Measurements from ENCODE around the gene PPOX.

DNA sequence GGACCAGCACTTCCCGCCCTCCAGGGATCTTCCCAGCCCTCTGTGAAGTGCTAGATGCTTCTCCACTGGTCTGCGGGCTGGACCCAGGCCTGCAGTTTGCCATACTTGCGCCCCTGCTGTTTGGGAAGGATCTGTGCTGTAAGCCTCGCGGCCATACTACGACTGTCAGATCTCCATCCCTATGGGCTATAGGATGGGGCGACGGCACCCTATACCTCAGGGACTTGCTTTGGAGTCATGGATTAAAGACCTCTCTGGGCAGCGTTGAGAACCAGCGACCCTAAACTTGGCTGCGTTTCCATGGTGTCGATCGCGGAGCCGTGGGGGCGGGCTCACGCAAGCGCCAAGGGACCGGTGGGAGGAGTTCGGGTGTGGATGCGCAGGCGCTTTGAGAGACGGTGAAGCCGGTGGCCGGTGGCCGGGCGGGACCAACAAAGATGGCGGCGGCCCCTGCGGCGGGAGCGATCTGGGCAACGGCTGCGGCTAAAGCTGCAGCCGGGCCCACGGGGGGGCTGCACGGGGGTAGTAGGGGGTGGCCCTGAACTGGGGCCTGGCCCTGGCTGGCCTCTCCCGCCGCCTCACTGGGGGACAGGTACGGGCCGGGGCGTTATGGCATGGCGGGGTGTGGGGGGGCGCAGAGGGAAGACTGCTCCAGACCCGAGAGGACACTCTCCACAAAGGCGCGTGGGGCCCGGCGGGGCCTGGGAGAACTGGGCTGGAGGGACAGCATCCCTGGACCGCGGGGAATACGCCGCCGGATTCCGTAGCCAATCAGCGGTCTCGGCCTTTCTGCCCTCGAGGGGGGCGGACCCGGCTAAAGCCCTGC, 6.9 kb upstream of the PPOX start, which contains the start of gene USP21:
- TF ChIP-seq, protein P1, sequence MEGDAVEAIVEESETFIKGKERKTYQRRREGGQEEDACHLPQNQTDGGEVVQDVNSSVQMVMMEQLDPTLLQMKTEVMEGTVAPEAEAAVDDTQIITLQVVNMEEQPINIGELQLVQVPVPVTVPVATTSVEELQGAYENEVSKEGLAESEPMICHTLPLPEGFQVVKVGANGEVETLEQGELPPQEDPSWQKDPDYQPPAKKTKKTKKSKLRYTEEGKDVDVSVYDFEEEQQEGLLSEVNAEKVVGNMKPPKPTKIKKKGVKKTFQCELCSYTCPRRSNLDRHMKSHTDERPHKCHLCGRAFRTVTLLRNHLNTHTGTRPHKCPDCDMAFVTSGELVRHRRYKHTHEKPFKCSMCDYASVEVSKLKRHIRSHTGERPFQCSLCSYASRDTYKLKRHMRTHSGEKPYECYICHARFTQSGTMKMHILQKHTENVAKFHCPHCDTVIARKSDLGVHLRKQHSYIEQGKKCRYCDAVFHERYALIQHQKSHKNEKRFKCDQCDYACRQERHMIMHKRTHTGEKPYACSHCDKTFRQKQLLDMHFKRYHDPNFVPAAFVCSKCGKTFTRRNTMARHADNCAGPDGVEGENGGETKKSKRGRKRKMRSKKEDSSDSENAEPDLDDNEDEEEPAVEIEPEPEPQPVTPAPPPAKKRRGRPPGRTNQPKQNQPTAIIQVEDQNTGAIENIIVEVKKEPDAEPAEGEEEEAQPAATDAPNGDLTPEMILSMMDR (conservative IDR thresholded peaks at IDR 0.05; ENCODE audit: low read length): peak; percentile 38; the same call in 1 of the 2 replicates
- TF ChIP-seq EZH2phosphoT487 (IDR thresholded peaks at IDR 0.05; ENCODE audit: borderline replicate concordance, low read depth, low read length): no peak
